GM12875 (cell line): ENCODE results near the gene PTPN21.
A peak's percentile ranks its signal among the peaks of the same experiment; 100 is the strongest.

Experiments used
- H3K4me3 ChIP-seq: one replicate; pipeline ENCODE4 v1.5.1; 2011; ENCODE audit warnings: low read depth, low read length, control low read depth
- TF ChIP-seq, protein P1 (sequence below): IDR thresholded peaks from 2 replicates; pipeline ENCODE4 v1.5.1; 2011; ENCODE audit warnings: low read depth, mild to moderate bottlenecking, control low read depth, inconsistent platforms, low read length, moderate library complexity, borderline replicate concordance; ENCODE audit not compliant: insufficient read depth

The PTPN21 gene

GRCh38 chr14:88553886-88554456, 836 bp downstream of the PTPN21 start:
- H3K4me3 ChIP-seq, result peak overlapping the region; percentile 60
- TF ChIP-seq, protein P1, sequence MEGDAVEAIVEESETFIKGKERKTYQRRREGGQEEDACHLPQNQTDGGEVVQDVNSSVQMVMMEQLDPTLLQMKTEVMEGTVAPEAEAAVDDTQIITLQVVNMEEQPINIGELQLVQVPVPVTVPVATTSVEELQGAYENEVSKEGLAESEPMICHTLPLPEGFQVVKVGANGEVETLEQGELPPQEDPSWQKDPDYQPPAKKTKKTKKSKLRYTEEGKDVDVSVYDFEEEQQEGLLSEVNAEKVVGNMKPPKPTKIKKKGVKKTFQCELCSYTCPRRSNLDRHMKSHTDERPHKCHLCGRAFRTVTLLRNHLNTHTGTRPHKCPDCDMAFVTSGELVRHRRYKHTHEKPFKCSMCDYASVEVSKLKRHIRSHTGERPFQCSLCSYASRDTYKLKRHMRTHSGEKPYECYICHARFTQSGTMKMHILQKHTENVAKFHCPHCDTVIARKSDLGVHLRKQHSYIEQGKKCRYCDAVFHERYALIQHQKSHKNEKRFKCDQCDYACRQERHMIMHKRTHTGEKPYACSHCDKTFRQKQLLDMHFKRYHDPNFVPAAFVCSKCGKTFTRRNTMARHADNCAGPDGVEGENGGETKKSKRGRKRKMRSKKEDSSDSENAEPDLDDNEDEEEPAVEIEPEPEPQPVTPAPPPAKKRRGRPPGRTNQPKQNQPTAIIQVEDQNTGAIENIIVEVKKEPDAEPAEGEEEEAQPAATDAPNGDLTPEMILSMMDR, result no peak

- H3K4me3 ChIP-seq, result no peak overlapping the region
- TF ChIP-seq, protein P1, result no peak
These were observed 1.9 kb downstream of the PTPN21 start for GRCh38 chr14:88552876-88553275.

DNA sequence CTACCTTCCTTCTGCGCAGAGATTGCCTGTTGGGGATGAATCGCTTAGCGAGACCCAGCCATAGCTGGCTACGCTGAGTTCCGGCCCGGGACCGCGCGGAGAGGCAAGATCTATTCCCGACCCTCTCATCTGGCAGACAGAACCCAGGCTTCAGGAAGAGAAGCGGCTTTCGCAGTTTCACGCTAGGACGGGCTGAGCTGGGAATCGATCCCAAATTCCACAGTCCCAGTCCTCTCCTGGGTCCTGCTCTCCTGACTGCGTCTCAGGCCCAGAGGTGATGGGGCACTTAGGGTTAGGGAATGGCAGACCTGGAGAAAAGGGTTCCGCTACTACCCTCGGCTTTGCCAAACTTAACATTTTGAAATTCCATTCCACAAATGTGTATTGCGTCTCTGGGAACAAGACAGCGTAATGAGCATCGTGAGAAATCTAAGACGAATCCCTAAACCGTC, 2.8 kb downstream of the PTPN21 start:
- no peak overlapping the region for H3K4me3 ChIP-seq
- TF ChIP-seq, protein P1, result no peak

GRCh38 chr14:88551094-88551870, 3.5 kb downstream of the PTPN21 start:
- peak overlapping the region; percentile 19 for H3K4me3 ChIP-seq
- TF ChIP-seq, protein P1, result no peak

- TF ChIP-seq, protein P1, result no peak
- H3K4me3 ChIP-seq, result no peak overlapping the region
These were observed 4.7 kb downstream of the PTPN21 start for GRCh38 chr14:88550078-88550477.

DNA sequence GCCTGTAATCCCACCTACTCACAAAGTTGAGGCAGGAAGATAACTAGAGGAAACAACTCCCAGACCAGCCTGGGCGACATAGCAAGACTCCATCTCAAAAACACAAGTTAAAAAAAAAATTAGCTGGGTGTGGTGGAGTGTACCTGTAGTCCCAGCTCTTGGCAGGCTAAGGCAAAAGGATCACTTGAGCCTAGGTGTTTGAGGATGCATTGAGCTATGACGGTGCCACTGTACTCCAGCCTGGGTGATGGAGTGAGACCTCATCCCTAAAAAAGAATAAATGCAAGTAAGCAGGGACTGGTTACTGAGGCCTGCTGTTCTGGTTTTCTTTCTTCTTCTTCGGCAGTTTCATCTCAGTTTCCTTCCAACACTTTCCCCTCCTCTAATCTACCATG, 7.4 kb downstream of the PTPN21 start:
- TF ChIP-seq, protein P1, result no peak
- H3K4me3 ChIP-seq, result no peak overlapping the region
